GM12878 (cell line): ENCODE results near the gene COX17. TPM values are rescaled to one million over a fixed set of nuclear protein-coding genes. Genes with fewer than 3 reads are reported as not detected.

Experiments used
- EP300 ChIP-seq, 2 experiments: fragments of 150-350 bp in 1 of 2; IDR thresholded peaks; 2 replicates each; pipeline ENCODE4 v1.6.1; 2011 to 2012; ENCODE audit warnings: low read depth in 2 of 2, low read length in 2 of 2, borderline replicate concordance in 1 of 2, improper control_type of control experiment in 1 of 2, inconsistent platforms in 1 of 2; ENCODE audit not compliant: control insufficient read depth in 1 of 2
- HDAC6 ChIP-seq: fragments of 200-600 bp; sonication (generic); IDR thresholded peaks from one replicate; pipeline ENCODE4 v1.8.0; 2017; ENCODE audit warnings: antibody characterized with exemption; ENCODE audit not compliant: unreplicated experiment
- JUNB ChIP-seq: IDR thresholded peaks from 2 replicates; pipeline ENCODE4 v1.6.1; 2016; ENCODE audit warnings: antibody characterized with exemption, mild to moderate bottlenecking
- LARP7 ChIP-seq: fragments of 450-650 bp; IDR thresholded peaks from 2 replicates; pipeline ENCODE4 v1.6.1; 2017; ENCODE audit warnings: mild to moderate bottlenecking
- NBN ChIP-seq: fragments of 450-650 bp; IDR thresholded peaks from 2 replicates; pipeline ENCODE4 v1.6.1; 2016
- NFIC ChIP-seq: IDR thresholded peaks from 2 replicates; pipeline ENCODE4 v1.6.1; 2012; ENCODE audit warnings: low read depth, mild to moderate bottlenecking, inconsistent platforms, low read length, moderate library complexity
- PAX5 ChIP-seq: IDR thresholded peaks from 2 replicates; pipeline ENCODE4 v1.6.1; 2011; ENCODE audit warnings: low read depth, low read length, borderline replicate concordance
- PAX8 ChIP-seq: fragments of 450-650 bp; IDR thresholded peaks from 2 replicates; pipeline ENCODE4 v1.6.1; 2017; ENCODE audit warnings: mild to moderate bottlenecking, moderate library complexity
- REST ChIP-seq: IDR thresholded peaks from 2 replicates; pipeline ENCODE4 v1.6.1; 2012; ENCODE audit warnings: mild to moderate bottlenecking, low read depth, low read length
- SMAD1 ChIP-seq: fragments of 450-650 bp; IDR thresholded peaks from 2 replicates; pipeline ENCODE4 v1.6.1; 2018; ENCODE audit warnings: mild to moderate bottlenecking, low read depth; ENCODE audit not compliant: partially characterized antibody
- SPI1 ChIP-seq: IDR thresholded peaks from 2 replicates; pipeline ENCODE4 v1.6.1; 2011; ENCODE audit warnings: low read depth, mild to moderate bottlenecking, low read length, moderate library complexity, borderline replicate concordance; ENCODE audit not compliant: insufficient read depth
- TAF1 ChIP-seq: IDR thresholded peaks from 2 replicates; pipeline ENCODE4 v1.6.1; 2011; ENCODE audit warnings: mild to moderate bottlenecking, low read depth, low read length, borderline replicate concordance
- ZBTB33 ChIP-seq: fragments of 450-650 bp; IDR thresholded peaks from 2 replicates; pipeline ENCODE4 v1.6.1; 2017; ENCODE audit warnings: mild to moderate bottlenecking
- ZBTB40 ChIP-seq: fragments of 450-650 bp; IDR thresholded peaks from 2 replicates; pipeline ENCODE4 v1.6.1; 2016; ENCODE audit warnings: mild to moderate bottlenecking, moderate library complexity, borderline replicate concordance
- polyA plus RNA-seq, 11 experiments: library from polyadenylated mRNA; depleted of rRNA in 4 of 11; unstranded in 6 of 11; stranded (reverse) in 5 of 11; fragments of >200 nt; fragmentation: Nextera tagmentation in 4 of 11; fragmentation: Illumina TruSeq in 1 of 11; extraction: Ambion mirVana in 4 of 11; extraction: Trizol in 1 of 11; gene quantifications; 1 replicate in 1 of 11; 2 replicates in 10 of 11; pipeline versions ENCODE4 v1.2.1 to v1.2.3, GENCODE V29; 2011 to 2016; ENCODE audit warnings: inconsistent platforms in 2 of 11, missing spikeins in 2 of 11, low read depth in 1 of 11
- total RNA-seq, 4 experiments: library from RNA; depleted of rRNA in 3 of 4; stranded (reverse); fragments of >200 nt in 3 of 4; fragmentation: Illumina TruSeq in 1 of 4; extraction: Trizol in 1 of 4; gene quantifications; 2 replicates each; pipeline versions ENCODE4 v1.2.1 to v1.2.3, GENCODE V29; 2013 to 2021

The COX17 gene
- total and polyA plus RNA-seq, 10 of the 15 experiments (the other 5 are each of a cell fraction or from before 2014, with no cell fraction given), result 111 to 717 (median 243) TPM

GRCh38 chr3:119637679-119638477 lies 39.3 kb downstream of the COX17 start (continued):
- TF ChIP-seq ZBTB40 (no peak), SPI1 (no peak), ZBTB33 (no peak), SMAD1 (no peak), NFIC (peak; percentile 84), TAF1 (no peak), LARP7 (no peak), EP300 (IDR thresholded peaks at IDR 0.05; ENCODE audit: borderline replicate concordance in 1 of 2, control insufficient read depth in 1 of 2, low read depth in 2 of 2, low read length in 2 of 2) (peak; percentile 16 to 29; a peak in 1 of 4 replicates), NBN (no peak), PAX5 (0 out of 2 replicates have a peak, but pooled peaks have one; percentile 36), PAX8 (no peak), REST (no peak), JUNB (peak; percentile 81), HDAC6 (no peak)
